ENCODE data around the gene HIVEP1. TPM values are rescaled to one million over a fixed set of nuclear protein-coding genes. Genes with fewer than 3 reads are reported as not detected.

The HIVEP1 gene
- total RNA-seq, 1 donor, result 127 TPM

GRCh38 chr6:12022953-12023388, 10.9 kb downstream of the HIVEP1 start:
- Histone ChIP-seq H3K4me1 (ENCODE audit: insufficient read depth, low read length) (no peaks in the 10 kb centered on the region), H3K4me3 (ENCODE audit: low read length) (no peak overlapping the region), H3K9me3 (ENCODE audit: low read depth, low read length) (no peaks in the 10 kb centered on the region), H3K27me3 (ENCODE audit: insufficient read depth, low read length) (no peaks in the 10 kb centered on the region)

GRCh38 chr6:12024216-12024615, 12.1 kb downstream of the HIVEP1 start:
- no peak overlapping the region for H3K4me3 ChIP-seq (ENCODE audit: low read length)
- H3K27me3 ChIP-seq (ENCODE audit: insufficient read depth, low read length), result no peaks in the 10 kb centered on the region
- no peaks in the 10 kb centered on the region for H3K4me1 ChIP-seq (ENCODE audit: insufficient read depth, low read length)
- H3K9me3 ChIP-seq (ENCODE audit: low read depth, low read length), result no peaks in the 10 kb centered on the region

- Histone ChIP-seq H3K4me1 (ENCODE audit: insufficient read depth, low read length) (no peaks in the 10 kb centered on the region), H3K9me3 (ENCODE audit: low read depth, low read length) (peaks cover 5% of the 10 kb centered on the region), H3K4me3 (ENCODE audit: low read length) (no peak overlapping the region)
Observed at GRCh38 chr6:12024699-12025434, 12.8 kb downstream of the HIVEP1 start.

GRCh38 chr6:12026120-12026519, 14.0 kb downstream of the HIVEP1 start:
- Histone ChIP-seq H3K4me1 (ENCODE audit: insufficient read depth, low read length) (no peaks in the 10 kb centered on the region), H3K27me3 (ENCODE audit: insufficient read depth, low read length) (no peaks in the 10 kb centered on the region), H3K9me3 (ENCODE audit: low read depth, low read length) (peaks cover 18% of the 10 kb centered on the region), H3K4me3 (ENCODE audit: low read length) (no peak overlapping the region)

More at GRCh38 chr6:12024699-12025434, 12.8 kb downstream of the HIVEP1 start:
- H3K27me3 ChIP-seq (ENCODE audit: insufficient read depth, low read length), result no peaks in the 10 kb centered on the region

GRCh38 chr6:12026833-12027232, 14.7 kb downstream of the HIVEP1 start:
- H3K9me3 ChIP-seq (ENCODE audit: low read depth, low read length), result peaks cover 19% of the 10 kb centered on the region
- H3K27me3 ChIP-seq (ENCODE audit: insufficient read depth, low read length), result no peaks in the 10 kb centered on the region
- no peaks in the 10 kb centered on the region for H3K4me1 ChIP-seq (ENCODE audit: insufficient read depth, low read length)
- H3K4me3 ChIP-seq (ENCODE audit: low read length), result no peak overlapping the region

- Histone ChIP-seq H3K27me3 (ENCODE audit: insufficient read depth, low read length) (no peaks in the 10 kb centered on the region), H3K4me1 (ENCODE audit: insufficient read depth, low read length) (no peaks in the 10 kb centered on the region), H3K4me3 (ENCODE audit: low read length) (no peak overlapping the region), H3K9me3 (ENCODE audit: low read depth, low read length) (peaks cover 19% of the 10 kb centered on the region)
Observed at GRCh38 chr6:12028213-12028612, 16.1 kb downstream of the HIVEP1 start.

DNA sequence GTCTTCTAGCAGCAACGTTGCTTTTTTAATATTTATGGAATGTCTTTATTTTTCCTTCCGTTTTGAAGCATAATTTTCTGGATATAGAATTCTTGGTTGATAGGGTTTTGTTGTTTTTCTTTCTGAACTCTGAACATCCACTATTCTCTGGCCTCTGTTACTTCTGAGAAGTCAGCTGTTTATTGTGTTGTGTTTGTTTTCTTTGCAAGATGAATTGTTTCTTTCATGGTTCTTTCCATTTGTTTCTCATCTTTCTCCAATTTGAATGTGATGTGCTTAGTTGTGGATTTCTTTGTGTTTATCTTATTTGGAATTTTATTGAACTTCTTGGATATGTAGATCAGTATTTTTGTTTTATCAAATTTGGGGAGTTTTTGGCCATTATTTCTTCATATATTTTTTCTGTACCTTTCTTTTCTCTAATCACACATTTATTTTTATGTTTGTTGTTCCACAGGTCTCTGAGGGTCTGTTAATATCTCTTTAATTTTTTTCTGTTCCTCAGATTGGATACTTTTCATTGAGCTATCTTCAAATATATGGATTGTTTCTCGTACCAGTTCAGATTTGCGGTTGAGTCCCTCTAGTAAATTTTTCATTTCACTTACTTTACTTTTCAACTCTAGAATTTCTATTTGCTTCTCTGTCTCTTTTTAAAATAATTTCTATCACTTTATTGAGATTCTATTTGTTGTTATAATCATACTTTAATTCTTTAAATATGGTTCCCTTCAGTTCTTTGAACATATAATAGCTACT, 18.0 kb downstream of the HIVEP1 start:
- Histone ChIP-seq H3K27me3 (ENCODE audit: insufficient read depth, low read length) (no peaks in the 10 kb centered on the region), H3K4me1 (ENCODE audit: insufficient read depth, low read length) (peaks cover 12% of the 10 kb centered on the region), H3K9me3 (ENCODE audit: low read depth, low read length) (peaks cover 19% of the 10 kb centered on the region), H3K4me3 (ENCODE audit: low read length) (no peak overlapping the region)

- Histone ChIP-seq H3K4me1 (ENCODE audit: insufficient read depth, low read length) (peaks cover 12% of the 10 kb centered on the region), H3K9me3 (ENCODE audit: low read depth, low read length) (peaks cover 19% of the 10 kb centered on the region), H3K4me3 (ENCODE audit: low read length) (no peak overlapping the region), H3K27me3 (ENCODE audit: insufficient read depth, low read length) (no peaks in the 10 kb centered on the region)
Observed at GRCh38 chr6:12030993-12031550, 19.0 kb downstream of the HIVEP1 start.

DNA sequence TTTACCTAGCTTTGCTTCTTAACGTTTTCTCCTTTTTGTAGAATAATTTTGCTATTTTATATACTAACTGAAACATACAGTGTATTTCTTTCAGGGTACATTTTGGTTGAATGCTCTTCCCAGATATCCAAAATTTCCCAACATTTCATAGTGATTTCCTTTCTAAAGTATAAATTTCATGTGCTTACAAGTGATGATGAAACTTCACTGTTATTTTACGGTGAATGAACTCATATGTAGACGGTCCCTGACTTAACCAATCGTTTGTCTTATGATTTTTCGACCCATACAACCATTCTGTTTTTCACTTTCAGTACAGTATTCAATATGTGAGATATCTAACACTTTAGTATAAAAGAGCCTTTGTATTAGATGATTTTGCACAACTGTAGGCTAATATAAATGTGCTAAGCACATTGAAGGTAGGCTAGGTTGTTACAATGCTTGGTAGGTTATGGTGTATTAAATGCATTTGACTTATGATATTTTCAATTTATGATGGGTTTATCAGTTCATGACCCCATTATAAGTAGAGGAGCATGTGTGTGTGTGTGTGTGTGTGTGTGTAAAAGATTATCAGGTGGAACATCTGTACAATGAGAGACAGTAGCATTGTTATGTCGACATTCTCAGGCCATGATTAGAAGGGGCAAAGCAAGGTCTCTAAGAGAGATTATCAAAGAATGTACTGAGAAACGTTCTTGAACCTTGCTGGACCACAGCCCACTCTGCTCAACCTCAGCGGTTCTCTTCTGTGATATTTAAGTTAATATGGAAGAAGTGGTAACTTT, 20.9 kb downstream of the HIVEP1 start:
- Histone ChIP-seq H3K4me3 (ENCODE audit: low read length) (no peak overlapping the region), H3K9me3 (ENCODE audit: low read depth, low read length) (peaks cover 19% of the 10 kb centered on the region), H3K4me1 (ENCODE audit: insufficient read depth, low read length) (peaks cover 27% of the 10 kb centered on the region), H3K27me3 (ENCODE audit: insufficient read depth, low read length) (no peaks in the 10 kb centered on the region)

DNA sequence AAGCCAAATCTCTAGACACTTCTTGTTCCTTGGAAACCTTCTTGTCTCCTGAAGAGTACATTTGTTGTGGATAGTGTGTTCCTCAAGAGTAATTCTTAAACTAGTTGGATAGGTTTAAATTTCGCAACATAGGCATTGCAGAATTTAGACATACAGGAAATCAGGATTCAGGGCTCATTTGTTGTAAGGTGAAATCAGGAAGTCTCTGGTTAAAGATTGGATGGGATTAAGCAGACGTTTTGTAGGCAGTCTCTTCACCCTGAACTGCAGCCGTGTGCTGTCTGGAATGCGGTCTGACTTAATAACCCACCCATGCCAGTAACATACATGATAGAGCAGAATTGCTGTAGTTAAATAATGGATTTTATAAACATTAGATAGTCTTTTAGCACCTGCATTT, 21.7 kb downstream of the HIVEP1 start:
- H3K4me3 ChIP-seq (ENCODE audit: low read length), result no peak overlapping the region
- H3K27me3 ChIP-seq (ENCODE audit: insufficient read depth, low read length), result no peaks in the 10 kb centered on the region
- peaks cover 27% of the 10 kb centered on the region for H3K4me1 ChIP-seq (ENCODE audit: insufficient read depth, low read length)
- H3K9me3 ChIP-seq (ENCODE audit: low read depth, low read length), result peaks cover 19% of the 10 kb centered on the region

GRCh38 chr6:12034349-12034748, 22.2 kb downstream of the HIVEP1 start:
- Histone ChIP-seq H3K27me3 (ENCODE audit: insufficient read depth, low read length) (no peaks in the 10 kb centered on the region), H3K4me1 (ENCODE audit: insufficient read depth, low read length) (peaks cover 27% of the 10 kb centered on the region), H3K9me3 (ENCODE audit: low read depth, low read length) (peaks cover 18% of the 10 kb centered on the region), H3K4me3 (ENCODE audit: low read length) (no peak overlapping the region)

- Histone ChIP-seq H3K4me1 (ENCODE audit: insufficient read depth, low read length) (peaks cover 32% of the 10 kb centered on the region), H3K9me3 (ENCODE audit: low read depth, low read length) (peaks cover 14% of the 10 kb centered on the region), H3K4me3 (ENCODE audit: low read length) (no peak overlapping the region), H3K27me3 (ENCODE audit: insufficient read depth, low read length) (no peaks in the 10 kb centered on the region)
Observed at GRCh38 chr6:12034837-12035236, 22.7 kb downstream of the HIVEP1 start.

- no peaks in the 10 kb centered on the region for H3K27me3 ChIP-seq (ENCODE audit: insufficient read depth, low read length)
- H3K4me3 ChIP-seq (ENCODE audit: low read length), result no peak overlapping the region
- peaks cover 32% of the 10 kb centered on the region for H3K4me1 ChIP-seq (ENCODE audit: insufficient read depth, low read length)
- no peaks in the 10 kb centered on the region for H3K9me3 ChIP-seq (ENCODE audit: low read depth, low read length)
Observed at GRCh38 chr6:12036766-12037165, 24.7 kb downstream of the HIVEP1 start.

DNA sequence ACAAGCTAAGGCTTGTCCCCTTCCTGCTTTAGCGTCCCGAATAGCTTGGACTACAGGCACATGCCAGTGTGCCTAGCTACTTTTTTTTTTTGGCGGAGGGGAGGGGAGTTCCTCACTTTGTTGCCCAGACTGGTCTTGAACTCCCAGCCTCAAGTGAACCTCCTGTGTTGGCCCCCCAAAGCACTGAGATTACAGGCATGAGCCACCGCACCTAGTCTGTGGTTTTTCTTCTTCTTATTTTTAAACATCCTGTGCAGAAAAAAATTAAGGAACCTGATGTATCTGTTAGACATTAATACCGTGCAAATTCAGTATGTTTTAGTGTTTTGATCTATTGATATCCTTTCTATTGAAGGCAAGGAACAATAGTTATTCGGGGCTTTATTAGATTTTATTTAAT, 25.7 kb downstream of the HIVEP1 start:
- peaks cover 32% of the 10 kb centered on the region for H3K4me1 ChIP-seq (ENCODE audit: insufficient read depth, low read length)
- H3K27me3 ChIP-seq (ENCODE audit: insufficient read depth, low read length), result no peaks in the 10 kb centered on the region
- no peak overlapping the region for H3K4me3 ChIP-seq (ENCODE audit: low read length)
- H3K9me3 ChIP-seq (ENCODE audit: low read depth, low read length), result no peaks in the 10 kb centered on the region
